K562 (cell line): Measurements from ENCODE around the gene VAC14. TPM values are rescaled to one million over a fixed set of nuclear protein-coding genes. Genes with fewer than 3 reads are reported as not detected.

ENCODE experiments used
- BCOR ChIP-seq: fragments of 450-650 bp; IDR thresholded peaks from 2 replicates; pipeline ENCODE4 v1.6.1; 2016
- BRD9 ChIP-seq: fragments of 450-650 bp; IDR thresholded peaks from 2 replicates; pipeline ENCODE4 v1.6.1; 2018; ENCODE audit warnings: low read depth; ENCODE audit not compliant: partially characterized antibody
- CBX3 ChIP-seq, 2 experiments: IDR thresholded peaks; 1 replicate in 1 of 2; 2 replicates in 1 of 2; pipeline ENCODE4 v1.6.1; 2012; ENCODE audit warnings: inconsistent platforms in 2 of 2, low read length in 2 of 2, borderline replicate concordance in 1 of 2, control low read depth in 1 of 2
- FOSL1 ChIP-seq: fragments of 200-800 bp; sonication (Bioruptor generic); conservative IDR thresholded peaks from 2 replicates; pipeline ENCODE4 v1.6.1; 2016; ENCODE audit warnings: missing genetic modification characterization, missing compliant biosample characterization
- FUS ChIP-seq: fragments of 200-400 bp; formaldehyde crosslinking; optimal IDR thresholded peaks from 2 replicates; pipeline ENCODE3; 2017; ENCODE audit warnings: low read depth, low read length
- HIVEP1 ChIP-seq: fragments of 250-450 bp; sonication (Bioruptor Pico); IDR thresholded peaks from 2 replicates; pipeline ENCODE4 v1.4.0; 2020; ENCODE audit warnings: mild to moderate bottlenecking
- JUND ChIP-seq, 2 experiments: IDR thresholded peaks; 2 replicates in 1 of 2; 3 replicates in 1 of 2; pipeline ENCODE4 v1.6.1; 2011; ENCODE audit warnings: borderline replicate concordance in 2 of 2, low read depth in 2 of 2, low read length in 2 of 2, improper control_type of control experiment in 1 of 2, missing biosample characterization in 1 of 2, missing genetic modification characterization in 1 of 2, missing genetic modification reagents in 1 of 2
- MAFF ChIP-seq: IDR thresholded peaks from 2 replicates; pipeline ENCODE4 v1.6.1; 2012; ENCODE audit warnings: low read length, improper control_type of control experiment
- NR2C2 ChIP-seq, 2 experiments: fragments of 200-800 bp in 1 of 2; sonication (Bioruptor generic) in 1 of 2; sonication (generic) in 1 of 2; formaldehyde crosslinking in 1 of 2; IDR thresholded peaks; 2 replicates each; pipeline versions ENCODE4 v1.6.1 to v1.8.0; 2016 to 2022; ENCODE audit warnings: mild to moderate bottlenecking in 1 of 2, missing compliant biosample characterization in 1 of 2, missing genetic modification characterization in 1 of 2, missing genetic modification reagents in 1 of 2
- RBM25 ChIP-seq: fragments of 200-400 bp; formaldehyde crosslinking; IDR thresholded peaks from 2 replicates; pipeline ENCODE4 v1.6.1; 2018; ENCODE audit warnings: low read length, low read depth, moderate library complexity; ENCODE audit not compliant: severe bottlenecking
- SMARCA4 ChIP-seq: fragments of 450-650 bp; IDR thresholded peaks from 2 replicates; pipeline ENCODE4 v1.6.1; 2016
- TCF3 ChIP-seq: sonication (generic); formaldehyde crosslinking; IDR thresholded peaks from 2 replicates; pipeline ENCODE4 v1.4.0; 2020; ENCODE audit warnings: mild to moderate bottlenecking, missing genetic modification reagents
- TFAP4 ChIP-seq: sonication (generic); formaldehyde crosslinking; IDR thresholded peaks from 2 replicates; pipeline ENCODE4 v1.8.0; 2022; ENCODE audit warnings: missing genetic modification reagents, mild to moderate bottlenecking, moderate library complexity, borderline replicate concordance
- U2AF1 ChIP-seq: fragments of 200-400 bp; formaldehyde crosslinking; optimal IDR thresholded peaks from 2 replicates; pipeline ENCODE3; 2017; ENCODE audit warnings: mild to moderate bottlenecking, low read depth, low read length, moderate library complexity
- ZFP91 ChIP-seq: sonication (generic); formaldehyde crosslinking; IDR thresholded peaks from 2 replicates; pipeline ENCODE4 v1.8.0; 2022; ENCODE audit warnings: mild to moderate bottlenecking, missing genetic modification reagents
- ZKSCAN8 ChIP-seq: fragments of 200-800 bp; sonication (Bioruptor generic); IDR thresholded peaks from 2 replicates; pipeline ENCODE4 v1.6.1; 2016; ENCODE audit warnings: missing genetic modification characterization, missing compliant biosample characterization
- ZNF212 ChIP-seq: fragments of 450-650 bp; formaldehyde crosslinking; IDR thresholded peaks from 2 replicates; pipeline ENCODE4 v1.4.0; 2020; ENCODE audit warnings: mild to moderate bottlenecking
- ZNF232 ChIP-seq: sonication (generic); formaldehyde crosslinking; IDR thresholded peaks from 2 replicates; pipeline ENCODE4 v1.8.0; 2022; ENCODE audit warnings: mild to moderate bottlenecking, missing genetic modification reagents
- ZNF280B ChIP-seq: fragments of 250-450 bp; sonication (Bioruptor Pico); IDR thresholded peaks from 2 replicates; pipeline ENCODE4 v1.5.1; 2021; ENCODE audit warnings: mild to moderate bottlenecking
- ZNF324 ChIP-seq: fragments of 250-450 bp; sonication (Bioruptor Pico); IDR thresholded peaks from 2 replicates; pipeline ENCODE4 v1.4.0; 2020; ENCODE audit warnings: mild to moderate bottlenecking
- ZNF347 ChIP-seq: fragments of 450-650 bp; formaldehyde crosslinking; IDR thresholded peaks from 2 replicates; pipeline ENCODE4 v1.4.0; 2020; ENCODE audit warnings: low read depth, mild to moderate bottlenecking, moderate library complexity
- ZNF639 ChIP-seq, 2 experiments: fragments of 200-800 bp in 1 of 2; sonication (Bioruptor generic) in 1 of 2; sonication (generic) in 1 of 2; formaldehyde crosslinking in 1 of 2; IDR thresholded peaks in 1 of 2; conservative IDR thresholded peaks in 1 of 2; 2 replicates each; pipeline versions ENCODE4 v1.5.0 to v1.6.1; 2016 to 2020; ENCODE audit warnings: missing compliant biosample characterization in 1 of 2, missing genetic modification characterization in 1 of 2, missing genetic modification reagents in 1 of 2
- ZNF79 ChIP-seq: fragments of 250-450 bp; sonication (Bioruptor Pico); IDR thresholded peaks from 2 replicates; pipeline ENCODE4 v1.4.0; 2020; ENCODE audit warnings: low read depth, mild to moderate bottlenecking, moderate library complexity
- polyA plus RNA-seq, 8 experiments: library from polyadenylated mRNA; depleted of rRNA in 4 of 8; stranded (reverse) in 5 of 8; unstranded in 3 of 8; fragments of >200 nt; fragmentation: Nextera tagmentation in 2 of 8; fragmentation: Illumina TruSeq in 1 of 8; extraction: Ambion mirVana in 2 of 8; extraction: Trizol in 1 of 8; gene quantifications; 2 replicates each; pipeline versions ENCODE4 v1.2.1 to v1.2.3, GENCODE V29; 2011 to 2014; ENCODE audit warnings: inconsistent platforms in 1 of 8, missing spikeins in 1 of 8
- total RNA-seq, 7 experiments: library from RNA; depleted of rRNA in 6 of 7; stranded (reverse); fragments of >200 nt in 6 of 7; fragmentation: Illumina TruSeq in 2 of 7; extraction: Trizol in 2 of 7; gene quantifications; 2 replicates each; pipeline versions ENCODE4 v1.2.1 to v1.2.3, GENCODE V29; 2011 to 2021; ENCODE audit warnings: low replicate concordance in 1 of 7

VAC14 gene
- total and polyA plus RNA-seq, 9 of the 15 experiments (the other 6 are each of a cell fraction or from before 2014, with no cell fraction given), result 1.3 to 41.6 (median 26.6) TPM

GRCh38 chr16:70804153-70804733, 3.3 kb upstream of the VAC14 start (continued):
- TF ChIP-seq JUND (IDR thresholded peaks at IDR 0.05; ENCODE audit: borderline replicate concordance, low read depth, low read length) (peak; percentile 33; the same call in 1 of the 2 replicates), JUND (tag; IDR thresholded peaks at IDR 0.05; ENCODE audit: borderline replicate concordance, low read depth, low read length) (0 out of 3 replicates have a peak, but pooled peaks have one; percentile 29), ZFP91 (no peak), BRD9 (no peak), FUS (no peak), TCF3 (CRISPR knock-in tag) (no peak), ZNF280B (CRISPR knock-in tag) (no peak), MAFF (no peak), ZNF212 (CRISPR knock-in tag) (no peak), NR2C2 (CRISPR knock-in tag; IDR thresholded peaks at IDR 0.05) (no peak), NR2C2 (tag; IDR thresholded peaks at IDR 0.05) (no peak), ZNF347 (CRISPR knock-in tag) (no peak), FOSL1 (tag) (peak; percentile 92), U2AF1 (no peak), HIVEP1 (CRISPR knock-in tag) (no peak), SMARCA4 (0 out of 2 replicates have a peak, but pooled peaks have one; percentile 16), ZNF639 (CRISPR knock-in tag; conservative IDR thresholded peaks at IDR 0.05 in 1 of 2, IDR thresholded peaks at IDR 0.05 in 1 of 2) (no peak), TFAP4 (CRISPR knock-in tag) (peak; percentile 11; the same call in 1 of the 2 replicates), CBX3 (IDR thresholded peaks at IDR 0.05; ENCODE audit: borderline replicate concordance in 1 of 2, low read length in 2 of 2) (peak in 1 of 2 experiments; percentile 49; a peak in 1 of 3 replicates), ZKSCAN8 (CRISPR knock-in tag) (no peak), ZNF79 (no peak), BCOR (no peak), RBM25 (no peak), ZNF232 (CRISPR knock-in tag) (no peak), ZNF324 (CRISPR knock-in tag) (no peak)
